Brain microvascular endothelial cell (primary cell): ENCODE results near the gene C3.
"Not testable (repeated sequence)": the region's sequence is repeated elsewhere in the genome, so short reads cannot be mapped to it uniquely, and the experiment has no call there.

ENCODE experiments used
- DNase-seq: peaks from one replicate; pipeline ENCODE4 v3.0.0-alpha.2; 2020
- H3K27ac ChIP-seq: fragments of 250-450 bp; sonication (Bioruptor Pico); 2 replicates; pipeline ENCODE4 v1.5.1; 2020; ENCODE audit warnings: mild to moderate bottlenecking, moderate library complexity
- H3K27me3 ChIP-seq: fragments of 250-450 bp; sonication (Bioruptor Pico); replicated peaks from 2 replicates; pipeline ENCODE4 v1.5.1; 2020; ENCODE audit warnings: mild to moderate bottlenecking
- H3K36me3 ChIP-seq: fragments of 250-450 bp; sonication (Bioruptor Pico); replicated peaks from 2 replicates; pipeline ENCODE4 v1.5.1; 2020; ENCODE audit warnings: mild to moderate bottlenecking
- H3K4me3 ChIP-seq: 2 replicates; pipeline ENCODE4 v1.5.1; 2011; ENCODE audit warnings: low read depth, mild to moderate bottlenecking, control low read depth, low read length, moderate library complexity
- CTCF ChIP-seq: IDR thresholded peaks from 2 replicates; pipeline ENCODE4 v1.5.1; 2011; ENCODE audit warnings: low read depth, mild to moderate bottlenecking, moderate library complexity, low read length, control low read depth, inconsistent platforms; ENCODE audit errors: missing control alignments
- in situ Hi-C: cut with HindIII; loops from 2 replicates; pipeline ENCODE4 v1.10.0; 2017; ENCODE audit warnings: low sequenced_read_pairs, low pct_ligation_motif_present

C3 gene

DNA sequence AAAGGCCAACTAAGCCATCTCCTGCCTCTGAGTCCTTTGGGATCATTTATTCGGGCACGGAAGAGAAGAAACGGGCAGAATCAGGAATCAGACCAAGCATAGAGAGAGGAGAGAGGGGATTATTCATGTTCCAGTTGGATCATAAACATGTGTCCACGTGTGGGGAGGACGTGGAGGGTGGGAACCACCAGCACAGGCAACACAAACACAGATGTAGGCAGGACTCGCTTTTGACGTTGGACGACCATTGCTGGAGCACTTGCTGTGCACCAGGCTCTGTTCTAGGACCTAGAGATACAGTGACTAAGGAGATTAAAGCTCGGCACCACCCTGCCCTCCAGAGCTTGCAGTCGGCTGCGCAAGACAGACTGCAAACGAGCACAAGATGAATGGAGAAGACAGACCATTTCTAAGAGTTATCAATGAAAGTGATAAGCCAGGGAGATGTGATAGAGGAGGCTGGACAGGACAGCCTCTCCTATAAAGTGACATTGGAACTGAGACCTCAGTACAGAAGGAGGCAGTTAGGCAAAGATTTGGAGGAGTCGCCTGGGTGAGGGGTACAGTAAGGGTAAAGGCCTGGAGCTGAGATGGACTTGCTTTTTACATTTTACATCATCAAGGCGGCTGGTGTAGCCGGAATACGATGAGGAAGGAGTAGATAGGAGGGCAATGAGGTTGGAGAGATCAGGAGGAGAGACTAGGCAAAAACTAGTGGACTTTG, 46.1 kb upstream of the C3 start:
- no peak for TF ChIP-seq CTCF
- H3K27ac ChIP-seq: no peak overlapping the region

DNA sequence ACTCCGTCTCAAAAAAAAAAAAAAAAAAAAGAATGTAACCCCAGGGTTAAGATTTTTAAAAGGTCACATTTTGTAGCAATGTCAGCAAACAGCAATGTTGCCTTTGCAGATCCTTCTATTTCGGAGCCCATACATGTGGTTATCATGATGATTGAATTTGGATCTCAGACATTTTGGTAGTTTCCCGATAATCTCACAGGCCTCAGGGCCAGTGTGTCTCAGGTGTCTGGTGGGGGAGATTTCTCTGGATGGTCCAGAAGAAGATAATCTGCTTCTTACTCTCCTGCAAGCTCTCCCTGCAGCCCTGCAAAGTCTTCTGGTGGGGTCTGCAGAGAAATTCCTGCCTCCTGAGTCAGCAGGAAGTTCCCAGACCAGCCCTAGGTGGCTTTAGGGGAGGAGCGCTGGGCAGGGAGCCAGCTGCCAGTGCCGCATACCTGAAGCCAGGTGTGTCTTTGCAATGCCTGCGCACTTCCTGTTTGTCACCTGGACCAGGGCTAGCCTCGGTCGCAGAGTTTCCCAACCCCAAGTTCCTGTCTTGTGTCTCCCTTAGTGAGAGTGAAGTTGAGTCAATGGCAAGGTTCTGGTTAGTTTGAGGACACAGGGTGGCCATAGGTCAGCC, 45.4 kb upstream of the C3 start:
- no peak for DNase-seq
- TF ChIP-seq CTCF: no peak
- in situ Hi-C loops: no loop called here
- Histone ChIP-seq H3K4me3 (no peak overlapping the region), H3K27ac (no peak overlapping the region), H3K27me3 (no peaks in the 10 kb centered on the region), H3K36me3 (no peaks in the 10 kb centered on the region)

More for the DNA sequence above, 46.1 kb upstream of the C3 start:
- H3K27me3 ChIP-seq: no peaks in the 10 kb centered on the region
- H3K4me3 ChIP-seq: no peak overlapping the region
- no peak for DNase-seq
- in situ Hi-C loops: no loop called here
- H3K36me3 ChIP-seq: no peaks in the 10 kb centered on the region

DNA sequence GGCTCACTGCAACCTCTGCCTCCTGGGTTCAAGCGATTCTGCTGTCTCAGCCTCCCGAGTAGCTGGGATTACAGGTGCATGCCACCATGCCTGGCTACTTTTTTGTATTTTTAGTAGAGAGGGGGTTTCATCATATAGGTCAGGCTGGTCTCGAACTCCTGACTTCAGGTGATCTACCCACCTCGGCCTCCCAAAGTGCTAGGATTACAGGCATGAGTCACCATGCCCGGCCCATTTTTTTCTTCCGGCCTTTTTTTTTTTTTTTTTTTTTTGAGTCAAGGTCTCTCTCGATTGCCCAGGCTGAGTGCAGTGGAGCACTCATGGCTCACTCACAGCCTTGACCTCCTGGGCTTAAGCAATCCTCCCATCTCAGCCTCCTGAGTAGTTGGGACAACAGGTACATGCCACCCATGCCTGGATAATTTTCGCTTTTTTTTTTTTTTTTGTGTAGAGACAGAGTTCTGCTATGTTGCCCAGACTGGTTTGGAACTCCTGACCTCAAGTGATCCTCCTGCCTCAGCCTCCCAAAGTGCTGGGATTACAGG, 41.9 kb upstream of the C3 start:
- DNase-seq, in situ Hi-C loops, H3K27me3 ChIP-seq, H3K36me3 ChIP-seq, H3K27ac ChIP-seq, H3K4me3 ChIP-seq: not testable (repeated sequence)

- in situ Hi-C loops: no loop called here
- no peaks in the 10 kb centered on the region for H3K36me3 ChIP-seq
- no peaks in the 10 kb centered on the region for H3K27me3 ChIP-seq
- DNase-seq: no peak
- H3K27ac ChIP-seq: no peak overlapping the region
- H3K4me3 ChIP-seq: no peak overlapping the region
- TF ChIP-seq CTCF: no peak
Observed at GRCh38 chr19:6761053-6761676, 40.7 kb upstream of the C3 start.

GRCh38 chr19:6760606-6761005, 40.2 kb upstream of the C3 start:
- Histone ChIP-seq H3K4me3 (no peak overlapping the region), H3K27ac (no peak overlapping the region), H3K27me3 (no peaks in the 10 kb centered on the region), H3K36me3 (no peaks in the 10 kb centered on the region)
- no peak for DNase-seq
- in situ Hi-C loops: no loop called here
- TF ChIP-seq CTCF: no peak
